ENCODE data around the gene CCL2. TPM values are rescaled to one million over a fixed set of nuclear protein-coding genes. Genes with fewer than 3 reads are reported as not detected.

CCL2 gene
- total RNA-seq, 2 donors from 2014 or later: 46.3 to 118 TPM

DNA sequence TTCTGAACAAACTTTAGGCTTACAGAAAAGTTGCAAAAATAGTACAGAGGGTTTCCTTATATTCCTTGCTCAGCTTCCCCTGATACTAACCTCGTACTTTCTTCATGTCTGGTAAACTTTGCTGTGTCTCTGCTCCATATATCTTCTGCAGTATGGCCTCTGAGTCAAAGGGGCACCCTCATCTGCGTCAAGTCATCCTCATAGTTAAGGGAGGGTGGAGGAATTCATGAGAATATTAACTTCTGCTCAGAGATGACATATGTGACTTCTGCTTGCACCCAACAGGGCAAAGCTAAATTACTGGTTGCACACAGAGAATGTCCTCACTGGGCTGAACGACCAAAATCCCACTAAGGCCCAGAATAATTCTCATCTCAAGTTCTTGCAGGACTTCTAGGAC, 10.6 kb downstream of the CCL2 start:
- DNase-seq (ENCODE audit: low spot score): no peak
- Histone ChIP-seq H3K27ac (no peak overlapping the region), H3K9me3 (no peaks in the 10 kb centered on the region), H3K4me3 (no peak overlapping the region), H3K27me3 (no peaks in the 10 kb centered on the region), H3K4me1 (no peaks in the 10 kb centered on the region), H3K36me3 (no peaks in the 10 kb centered on the region)
- TF ChIP-seq, protein P1, sequence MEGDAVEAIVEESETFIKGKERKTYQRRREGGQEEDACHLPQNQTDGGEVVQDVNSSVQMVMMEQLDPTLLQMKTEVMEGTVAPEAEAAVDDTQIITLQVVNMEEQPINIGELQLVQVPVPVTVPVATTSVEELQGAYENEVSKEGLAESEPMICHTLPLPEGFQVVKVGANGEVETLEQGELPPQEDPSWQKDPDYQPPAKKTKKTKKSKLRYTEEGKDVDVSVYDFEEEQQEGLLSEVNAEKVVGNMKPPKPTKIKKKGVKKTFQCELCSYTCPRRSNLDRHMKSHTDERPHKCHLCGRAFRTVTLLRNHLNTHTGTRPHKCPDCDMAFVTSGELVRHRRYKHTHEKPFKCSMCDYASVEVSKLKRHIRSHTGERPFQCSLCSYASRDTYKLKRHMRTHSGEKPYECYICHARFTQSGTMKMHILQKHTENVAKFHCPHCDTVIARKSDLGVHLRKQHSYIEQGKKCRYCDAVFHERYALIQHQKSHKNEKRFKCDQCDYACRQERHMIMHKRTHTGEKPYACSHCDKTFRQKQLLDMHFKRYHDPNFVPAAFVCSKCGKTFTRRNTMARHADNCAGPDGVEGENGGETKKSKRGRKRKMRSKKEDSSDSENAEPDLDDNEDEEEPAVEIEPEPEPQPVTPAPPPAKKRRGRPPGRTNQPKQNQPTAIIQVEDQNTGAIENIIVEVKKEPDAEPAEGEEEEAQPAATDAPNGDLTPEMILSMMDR (IDR thresholded peaks at IDR 0.05): no peak

DNA sequence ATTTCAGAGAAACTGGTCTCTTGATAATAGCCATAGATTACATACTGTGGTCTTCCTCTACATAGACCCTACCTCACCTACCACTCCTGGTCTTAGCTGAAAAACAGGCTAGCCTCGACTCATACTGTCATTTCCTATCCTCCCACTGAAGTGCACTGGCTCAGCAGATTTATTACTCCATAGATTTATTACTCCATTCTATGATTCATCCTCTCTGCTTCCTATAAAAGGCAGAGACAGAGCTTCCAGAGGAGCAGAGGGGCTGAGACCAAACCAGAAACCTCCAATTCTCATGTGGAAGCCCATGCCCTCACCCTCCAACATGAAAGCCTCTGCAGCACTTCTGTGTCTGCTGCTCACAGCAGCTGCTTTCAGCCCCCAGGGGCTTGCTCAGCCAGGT, 14.9 kb downstream of the CCL2 start, which contains the start of gene CCL7:
Gene CCL7, plus strand, starts transcription at position 253 of the 400 bp plus-strand sequence. Its CDS starts 70 bp downstream, at position 323.
- TF ChIP-seq, protein P1 (IDR thresholded peaks at IDR 0.05): no peak
- H3K27ac ChIP-seq: no peak within 1 kb of the TSS
- no peaks in the 10 kb centered on the region for H3K27me3 ChIP-seq
- H3K4me3 ChIP-seq: no peak within 1 kb of the TSS
- no peaks in the 10 kb centered on the region for H3K9me3 ChIP-seq
- DNase-seq (ENCODE audit: low spot score): no peak
- no peaks in the 10 kb centered on the region for H3K4me1 ChIP-seq
- H3K36me3 ChIP-seq: no peaks in the 10 kb centered on the region

DNA sequence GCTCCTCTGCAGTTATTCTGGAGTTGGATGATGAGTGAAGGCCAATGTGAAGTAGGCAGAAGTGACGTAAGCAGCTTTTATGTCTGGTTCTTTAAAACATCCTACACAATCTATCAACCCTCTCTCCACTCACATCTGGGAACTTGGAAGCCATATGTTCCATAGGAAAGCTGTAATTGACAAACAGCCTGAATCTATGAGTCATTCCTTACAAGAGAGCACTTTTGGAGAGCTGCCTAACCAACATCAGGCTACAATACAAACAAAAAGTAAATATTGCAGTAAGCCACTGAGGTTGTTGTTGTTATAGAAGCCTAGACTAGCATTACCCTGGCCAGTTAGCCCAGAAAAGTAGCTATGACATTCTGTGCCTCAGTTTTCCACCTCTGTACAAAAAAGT, 20.8 kb downstream of the CCL2 start:
- no peak overlapping the region for H3K4me3 ChIP-seq
- no peak for DNase-seq (ENCODE audit: low spot score)
- no peaks in the 10 kb centered on the region for H3K9me3 ChIP-seq
- no peaks in the 10 kb centered on the region for H3K27me3 ChIP-seq
- no peaks in the 10 kb centered on the region for H3K36me3 ChIP-seq
- no peaks in the 10 kb centered on the region for H3K4me1 ChIP-seq
- H3K27ac ChIP-seq: no peak overlapping the region
- TF ChIP-seq, protein P1 (IDR thresholded peaks at IDR 0.05): no peak

DNA sequence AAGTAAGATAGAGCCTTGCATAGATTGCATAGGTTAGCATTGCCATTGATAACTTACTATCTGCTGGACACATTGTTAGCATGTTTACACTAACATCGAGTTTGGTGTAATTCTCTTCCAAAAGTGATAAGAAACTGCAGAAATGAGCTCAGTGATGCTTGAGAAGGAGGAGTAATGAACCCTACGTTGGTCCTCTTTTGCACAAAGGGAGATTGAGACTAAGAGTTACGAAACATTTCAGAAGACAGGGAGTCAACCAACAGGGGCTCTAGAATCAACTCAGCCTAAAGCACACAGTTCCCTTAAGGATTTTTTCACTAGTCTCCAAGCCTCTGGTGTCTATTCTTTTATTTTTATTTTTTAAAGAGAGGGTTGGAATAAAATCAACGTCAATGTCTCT, 21.7 kb downstream of the CCL2 start:
- Histone ChIP-seq H3K27ac (no peak overlapping the region), H3K4me1 (no peaks in the 10 kb centered on the region), H3K36me3 (no peaks in the 10 kb centered on the region), H3K4me3 (no peak overlapping the region), H3K9me3 (no peaks in the 10 kb centered on the region), H3K27me3 (no peaks in the 10 kb centered on the region)
- no peak for DNase-seq (ENCODE audit: low spot score)
- TF ChIP-seq, protein P1 (IDR thresholded peaks at IDR 0.05): no peak

DNA sequence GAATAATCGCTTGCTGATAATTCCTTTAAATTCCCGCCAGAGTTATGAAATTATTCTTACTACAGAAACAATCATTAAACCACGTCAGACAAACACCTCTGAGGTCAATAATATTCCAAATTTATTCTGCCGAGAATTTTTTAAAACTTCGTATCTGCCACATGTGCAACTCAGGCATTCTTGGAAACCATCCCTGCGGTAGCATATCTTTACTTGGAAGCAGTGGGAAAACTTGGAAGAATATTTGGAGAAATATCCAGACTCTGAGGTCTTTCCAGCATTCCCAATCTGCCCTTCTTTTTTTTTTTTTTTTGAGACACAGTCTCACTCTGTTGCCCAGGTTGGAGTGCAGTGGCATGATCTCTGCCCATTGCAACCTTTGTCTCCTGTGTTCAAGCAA, 28.5 kb downstream of the CCL2 start:
- H3K27ac ChIP-seq: no peak overlapping the region
- DNase-seq (ENCODE audit: low spot score): no peak
- H3K9me3 ChIP-seq: no peaks in the 10 kb centered on the region
- H3K4me1 ChIP-seq: no peaks in the 10 kb centered on the region
- H3K27me3 ChIP-seq: no peaks in the 10 kb centered on the region
- H3K4me3 ChIP-seq: no peak overlapping the region
- TF ChIP-seq, protein P1 (IDR thresholded peaks at IDR 0.05): no peak
- no peaks in the 10 kb centered on the region for H3K36me3 ChIP-seq

DNA sequence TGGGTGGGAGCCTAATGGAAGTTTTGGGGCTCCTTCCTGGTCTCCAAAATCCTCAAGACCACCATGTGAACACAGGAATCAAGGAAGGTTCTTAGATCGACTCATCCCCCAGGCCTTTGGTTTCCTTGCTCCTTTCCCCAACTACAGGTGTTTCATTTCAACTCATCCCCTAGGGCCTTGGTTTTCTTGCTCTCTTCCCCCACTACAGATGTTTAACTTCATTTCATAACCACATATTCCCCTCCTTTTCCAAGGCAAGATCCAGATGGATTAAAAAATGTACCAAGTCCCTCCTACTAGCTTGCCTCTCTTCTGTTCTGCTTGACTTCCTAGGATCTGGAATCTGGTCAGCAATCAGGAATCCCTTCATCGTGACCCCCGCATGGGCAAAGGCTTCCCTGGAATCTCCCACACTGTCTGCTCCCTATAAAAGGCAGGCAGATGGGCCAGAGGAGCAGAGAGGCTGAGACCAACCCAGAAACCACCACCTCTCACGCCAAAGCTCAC, 30.3 kb downstream of the CCL2 start, which contains the start of gene CCL11:
Gene CCL11, plus strand, starts transcription at position 457 of the 507 bp plus-strand sequence. CDS start 67 bp downstream, outside the sequence.
- Histone ChIP-seq H3K4me3 (no peak within 1 kb of the TSS), H3K27ac (no peak within 1 kb of the TSS), H3K36me3 (no peaks in the 10 kb centered on the region), H3K4me1 (no peaks in the 10 kb centered on the region), H3K9me3 (no peaks in the 10 kb centered on the region), H3K27me3 (no peaks in the 10 kb centered on the region)
- TF ChIP-seq, protein P1 (IDR thresholded peaks at IDR 0.05): no peak
- no peak for DNase-seq (ENCODE audit: low spot score)
